Stimulated activated CD8-positive, alpha-beta memory T cell treated with anti-CD3 and anti-CD28 coated beads, Interleukin-12 subunit alpha, Interleukin-12 subunit beta, amount 100 ng/mL, for 1 hour (primary cell): ENCODE data around the gene RYR3.

Source experiments
- DNase-seq: peaks from one replicate; pipeline ENCODE4 v3.0.0-alpha.2; 2020; ENCODE audit warnings: low read depth

The RYR3 gene

GRCh38 chr15:33872416-33873106 lies 561.8 kb downstream of the RYR3 start:
- no peak for DNase-seq

GRCh38 chr15:33874156-33874555 lies 563.4 kb downstream of the RYR3 start:
- no peak for DNase-seq

GRCh38 chr15:33882921-33883320 lies 572.2 kb downstream of the RYR3 start:
- DNase-seq = no peak

GRCh38 chr15:33888176-33888575 lies 577.4 kb downstream of the RYR3 start:
- DNase-seq = no peak

- no peak for DNase-seq
Observed at GRCh38 chr15:33894193-33894592, 583.4 kb downstream of the RYR3 start.

- DNase-seq = no peak
Observed at GRCh38 chr15:33902043-33902442, 591.3 kb downstream of the RYR3 start.

GRCh38 chr15:33903661-33904060 lies 592.9 kb downstream of the RYR3 start:
- DNase-seq = no peak

- no peak for DNase-seq
Observed at GRCh38 chr15:33907326-33907725, 596.6 kb downstream of the RYR3 start.

- DNase-seq = no peak
Observed at GRCh38 chr15:33908406-33908805, 597.6 kb downstream of the RYR3 start.

GRCh38 chr15:33910741-33911140 lies 600.0 kb downstream of the RYR3 start:
- no peak for DNase-seq

GRCh38 chr15:33912326-33912725 lies 601.6 kb downstream of the RYR3 start:
- no peak for DNase-seq

GRCh38 chr15:33913459-33913858 lies 602.7 kb downstream of the RYR3 start:
- no peak for DNase-seq
